Naive B cell (primary cell): Measurements from ENCODE around the gene VASN. TPM values are rescaled to one million over a fixed set of nuclear protein-coding genes. Genes with fewer than 3 reads are reported as not detected.

Source experiments
- ATAC-seq, 2 donors: fragments of 150-1000 bp; cut with Tn5 transposase; 2 replicates each; pipeline ENCODE4 v1.10.0; 2021; ENCODE audit warnings: low read depth in 2 of 2, mild to moderate bottlenecking in 2 of 2, moderate library complexity in 2 of 2
- DNase-seq: peaks from one replicate; pipeline ENCODE4 v3.0.0; 2022
- H3K27ac Mint-ChIP-seq, 6 donors: one replicate each; pipeline ENCODE4 v1.8.0; 2020 to 2022; ENCODE audit warnings: mild to moderate bottlenecking in 6 of 6, mixed read lengths in 6 of 6, moderate library complexity in 5 of 6, inconsistent platforms in 2 of 6
- H3K27me3 Mint-ChIP-seq, 3 donors: one replicate each; pipeline ENCODE4 v1.8.0; 2021 to 2022; ENCODE audit warnings: mixed read lengths in 3 of 3, mild to moderate bottlenecking in 1 of 3
- H3K36me3 Mint-ChIP-seq, 2 donors: one replicate each; pipeline ENCODE4 v1.8.0; 2020 to 2022; ENCODE audit warnings: mixed read lengths in 2 of 2, inconsistent platforms in 1 of 2, mild to moderate bottlenecking in 1 of 2
- H3K4me1 Mint-ChIP-seq, 3 donors: one replicate each; pipeline ENCODE4 v1.8.0; 2020 to 2022; ENCODE audit warnings: mixed read lengths in 3 of 3, inconsistent platforms in 1 of 3, mild to moderate bottlenecking in 1 of 3, moderate library complexity in 1 of 3
- H3K4me3 Mint-ChIP-seq, 8 donors: one replicate each; pipeline ENCODE4 v1.8.0; 2020 to 2022; ENCODE audit warnings: mild to moderate bottlenecking in 8 of 8, mixed read lengths in 8 of 8, moderate library complexity in 8 of 8, inconsistent platforms in 2 of 8
- H3K9me3 Mint-ChIP-seq, 7 donors: one replicate each; pipeline ENCODE4 v1.8.0; 2020 to 2022; ENCODE audit warnings: mixed read lengths in 7 of 7, mild to moderate bottlenecking in 5 of 7, inconsistent platforms in 2 of 7, moderate library complexity in 1 of 7
- polyA plus RNA-seq, 6 donors: library from polyadenylated mRNA; unstranded; fragments of 300-500 nt; fragmentation: Illumina TruSeq; gene quantifications; one replicate each; pipeline ENCODE4 v1.2.3, GENCODE V29; 2021; ENCODE audit warnings: low read depth in 6 of 6

Gene VASN
- polyA plus RNA-seq, 6 donors from 2014 or later: 0.13 to 0.21 (median 0.16) TPM; not detected in 3

- peak overlapping the region in 2 of 6 donors; percentile 41 to 78 for H3K27ac Mint-ChIP-seq
- no peak overlapping the region for H3K4me3 Mint-ChIP-seq
- no peaks in the 10 kb centered on the region for H3K27me3 Mint-ChIP-seq
- DNase-seq (no peak), ATAC-seq (no peak)
- H3K4me1 Mint-ChIP-seq: peaks cover 0 to 7% (median 4%) of the 10 kb centered on the region in 3 donors
- H3K9me3 Mint-ChIP-seq: no peaks in the 10 kb centered on the region
- peaks cover 0 to 7% of the 10 kb centered on the region in 2 donors for H3K36me3 Mint-ChIP-seq
Observed at GRCh38 chr16:4382795-4383357, 11.2 kb downstream of the VASN start.

DNA sequence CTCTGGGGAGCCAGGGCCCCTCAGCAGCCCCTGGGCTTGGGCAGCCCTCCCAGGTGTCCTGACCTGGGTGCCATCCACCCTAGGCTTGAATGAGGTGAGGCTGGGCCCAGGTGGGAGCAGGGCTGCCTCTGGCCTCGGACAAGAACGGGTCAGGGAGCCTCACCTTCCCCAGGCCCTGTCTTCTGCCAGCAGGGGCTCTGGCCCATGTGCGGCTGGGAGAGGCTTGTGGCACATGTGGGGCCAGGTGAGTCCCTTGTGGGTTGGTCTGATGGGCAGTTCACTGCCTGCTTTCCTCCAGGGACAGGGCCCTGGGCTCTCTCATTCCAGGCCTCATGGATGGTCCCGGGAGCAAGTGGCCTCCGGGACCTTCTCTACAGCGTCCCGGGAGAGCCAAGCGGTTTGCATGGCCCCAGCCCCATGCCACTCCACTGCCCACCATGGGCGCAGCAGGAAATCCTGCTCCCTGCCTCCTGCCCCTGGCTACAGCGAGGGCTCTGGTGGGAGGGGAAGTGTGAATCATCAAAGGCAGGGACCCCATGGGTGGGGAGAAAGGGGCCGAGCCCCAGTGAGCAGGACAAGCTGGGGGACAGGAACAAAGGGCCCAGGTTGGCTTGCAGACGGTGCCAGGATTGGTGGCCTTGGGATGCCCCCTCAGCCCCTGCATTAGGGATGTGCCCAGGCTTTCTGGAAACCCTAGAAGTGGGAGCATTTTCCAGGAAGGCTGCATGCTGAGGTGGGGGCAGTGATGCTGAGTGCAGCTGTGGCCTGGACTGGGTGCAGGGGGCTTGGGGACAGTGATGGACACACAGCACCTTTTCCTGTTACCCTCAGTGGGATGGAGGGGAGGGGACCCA lies 12.2 kb downstream of the VASN start:
- Mint-ChIP-seq H3K9me3 (no peaks in the 10 kb centered on the region), H3K27ac (peak overlapping the region in 1 of 6 donors; percentile 78), H3K4me3 (peak overlapping the region in 1 of 8 donors; percentile 42), H3K36me3 (peaks cover 0 to 7% of the 10 kb centered on the region in 2 donors), H3K27me3 (no peaks in the 10 kb centered on the region), H3K4me1 (peaks cover 0 to 4% (median 4%) of the 10 kb centered on the region in 3 donors)
- no peak for ATAC-seq
- DNase-seq: no peak

- DNase-seq (no peak), ATAC-seq (no peak)
- Mint-ChIP-seq H3K36me3 (peaks cover 0 to 7% of the 10 kb centered on the region in 2 donors), H3K9me3 (no peaks in the 10 kb centered on the region), H3K27me3 (no peaks in the 10 kb centered on the region), H3K4me1 (peaks cover 0 to 4% (median 4%) of the 10 kb centered on the region in 3 donors), H3K27ac (peak overlapping the region in 1 of 6 donors; percentile 36), H3K4me3 (no peak overlapping the region)
Observed at GRCh38 chr16:4384509-4384942, 12.9 kb downstream of the VASN start.

DNA sequence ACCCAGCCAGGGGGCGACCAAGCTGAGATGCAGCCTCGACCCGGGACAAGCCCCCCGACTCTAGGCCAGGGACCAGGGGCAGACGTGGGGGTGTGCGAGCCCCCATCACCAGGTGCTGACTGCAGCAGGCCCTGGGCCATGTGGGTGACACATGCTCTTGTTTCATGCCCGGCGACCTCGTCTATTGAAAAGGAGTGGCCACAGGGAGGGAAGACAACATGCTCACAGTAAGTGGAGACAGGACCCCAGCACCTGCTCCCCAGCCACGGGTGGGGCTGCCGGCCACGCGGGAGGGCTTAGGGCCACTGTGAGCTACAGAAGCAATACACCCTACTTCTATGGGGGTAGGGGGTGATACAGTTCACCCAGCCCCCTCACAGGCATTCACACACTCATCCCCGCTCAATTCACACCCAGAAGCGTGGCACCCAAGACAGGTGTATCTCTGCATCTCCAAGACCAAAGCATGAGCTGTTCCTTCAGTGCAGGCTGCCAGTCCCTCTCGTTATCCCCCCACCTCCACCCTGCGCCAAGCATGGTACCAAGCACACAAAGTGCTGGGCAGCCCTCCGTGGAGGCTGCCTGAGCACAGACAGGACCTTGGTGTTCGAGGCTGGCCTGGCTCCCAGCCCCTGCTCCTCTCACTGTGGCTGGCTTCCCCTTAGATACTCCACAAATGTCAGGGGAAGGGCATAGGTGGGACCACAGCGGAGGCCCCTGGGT lies 13.6 kb downstream of the VASN start:
- Mint-ChIP-seq H3K9me3 (no peaks in the 10 kb centered on the region), H3K27me3 (no peaks in the 10 kb centered on the region), H3K27ac (peak overlapping the region in 3 of 6 donors; percentile 47 to 86 (median 78)), H3K36me3 (peaks cover 0 to 7% of the 10 kb centered on the region in 2 donors), H3K4me3 (peak overlapping the region in 1 of 8 donors; percentile 66), H3K4me1 (peaks cover 0 to 4% (median 2%) of the 10 kb centered on the region in 3 donors)
- ATAC-seq (no peak), DNase-seq (no peak)

- ATAC-seq (no peak), DNase-seq (no peak)
- Mint-ChIP-seq H3K27ac (peak overlapping the region in 2 of 6 donors; percentile 78 to 86), H3K27me3 (no peaks in the 10 kb centered on the region), H3K4me1 (peaks cover 0 to 4% (median 0%) of the 10 kb centered on the region in 3 donors), H3K36me3 (peaks cover 0 to 7% of the 10 kb centered on the region in 2 donors), H3K9me3 (no peaks in the 10 kb centered on the region), H3K4me3 (peak overlapping the region in 1 of 8 donors; percentile 66)
Observed at GRCh38 chr16:4385789-4386450, 14.3 kb downstream of the VASN start.

- peak overlapping the region in 1 of 6 donors; percentile 78 for H3K27ac Mint-ChIP-seq
- no peak overlapping the region for H3K4me3 Mint-ChIP-seq
- ATAC-seq (no peak), DNase-seq (no peak)
- H3K27me3 Mint-ChIP-seq: no peaks in the 10 kb centered on the region
- H3K9me3 Mint-ChIP-seq: no peaks in the 10 kb centered on the region
- peaks cover 0 to 7% of the 10 kb centered on the region in 2 donors for H3K36me3 Mint-ChIP-seq
- H3K4me1 Mint-ChIP-seq: peaks cover 0 to 4% (median 0%) of the 10 kb centered on the region in 3 donors
Observed at GRCh38 chr16:4386451-4386805, 14.8 kb downstream of the VASN start.

DNA sequence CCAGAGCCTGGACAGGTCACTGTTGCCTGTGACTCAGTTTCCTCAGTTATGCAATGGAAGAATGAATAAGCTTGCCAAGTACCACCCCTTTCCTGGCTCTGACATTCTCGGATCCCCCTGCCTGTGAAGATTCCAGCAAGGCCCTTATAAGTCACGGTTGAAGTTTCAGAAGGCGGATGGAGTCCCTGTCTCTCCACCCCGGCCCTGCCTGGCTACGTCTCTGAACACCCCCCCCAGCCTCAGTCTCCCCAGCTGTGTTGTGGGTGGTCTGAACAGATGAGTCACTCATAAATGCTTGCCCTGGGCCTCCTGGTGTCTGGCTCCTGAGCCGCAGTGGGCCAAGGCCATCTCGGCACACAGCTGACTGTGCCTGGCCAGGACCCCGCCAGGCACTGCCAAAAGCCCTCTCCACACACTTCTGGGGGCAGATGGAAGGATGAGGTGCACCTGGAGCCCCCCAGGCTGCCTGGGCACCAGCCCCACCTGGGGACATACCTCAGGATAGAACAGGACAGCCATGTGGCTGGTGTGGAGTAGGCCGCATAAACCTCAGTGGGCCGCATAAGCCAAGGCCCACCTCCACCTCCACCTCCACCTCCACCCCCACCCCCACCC lies 15.4 kb downstream of the VASN start:
- ATAC-seq: no peak
- H3K4me1 Mint-ChIP-seq: peaks cover 0 to 4% (median 0%) of the 10 kb centered on the region in 3 donors
- H3K27ac Mint-ChIP-seq: peak overlapping the region in 2 of 6 donors; percentile 65 to 78
- no peaks in the 10 kb centered on the region for H3K9me3 Mint-ChIP-seq
- H3K4me3 Mint-ChIP-seq: no peak overlapping the region
- no peaks in the 10 kb centered on the region for H3K27me3 Mint-ChIP-seq
- H3K36me3 Mint-ChIP-seq: peaks cover 0 to 7% of the 10 kb centered on the region in 2 donors
- no peak for DNase-seq

DNA sequence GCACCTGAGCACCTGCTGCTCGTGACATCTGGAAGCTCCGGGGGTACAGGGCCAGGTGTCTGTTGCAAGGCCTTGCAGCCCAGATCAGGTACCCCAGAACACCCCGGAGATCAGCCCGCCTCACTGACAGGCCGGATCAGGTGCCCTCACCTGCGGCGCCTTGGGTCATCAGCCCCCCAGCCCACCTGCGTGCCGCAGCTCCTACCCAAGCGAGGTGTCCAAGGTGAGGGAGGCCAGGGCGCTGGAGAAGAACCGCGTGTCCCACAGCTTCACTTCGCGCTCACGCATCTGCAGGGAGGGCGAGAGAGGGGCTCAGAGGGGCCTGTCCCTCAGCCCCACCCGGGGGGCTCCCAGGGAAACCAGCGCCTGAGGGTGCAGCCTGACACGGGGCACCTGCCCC lies 16.1 kb downstream of the VASN start:
- ATAC-seq (no peak), DNase-seq (no peak)
- peaks cover 0 to 7% of the 10 kb centered on the region in 2 donors for H3K36me3 Mint-ChIP-seq
- H3K4me1 Mint-ChIP-seq: peaks cover 0 to 4% (median 0%) of the 10 kb centered on the region in 3 donors
- no peaks in the 10 kb centered on the region for H3K27me3 Mint-ChIP-seq
- H3K4me3 Mint-ChIP-seq: no peak overlapping the region
- H3K9me3 Mint-ChIP-seq: no peaks in the 10 kb centered on the region
- H3K27ac Mint-ChIP-seq: peak overlapping the region in 1 of 6 donors; percentile 78

DNA sequence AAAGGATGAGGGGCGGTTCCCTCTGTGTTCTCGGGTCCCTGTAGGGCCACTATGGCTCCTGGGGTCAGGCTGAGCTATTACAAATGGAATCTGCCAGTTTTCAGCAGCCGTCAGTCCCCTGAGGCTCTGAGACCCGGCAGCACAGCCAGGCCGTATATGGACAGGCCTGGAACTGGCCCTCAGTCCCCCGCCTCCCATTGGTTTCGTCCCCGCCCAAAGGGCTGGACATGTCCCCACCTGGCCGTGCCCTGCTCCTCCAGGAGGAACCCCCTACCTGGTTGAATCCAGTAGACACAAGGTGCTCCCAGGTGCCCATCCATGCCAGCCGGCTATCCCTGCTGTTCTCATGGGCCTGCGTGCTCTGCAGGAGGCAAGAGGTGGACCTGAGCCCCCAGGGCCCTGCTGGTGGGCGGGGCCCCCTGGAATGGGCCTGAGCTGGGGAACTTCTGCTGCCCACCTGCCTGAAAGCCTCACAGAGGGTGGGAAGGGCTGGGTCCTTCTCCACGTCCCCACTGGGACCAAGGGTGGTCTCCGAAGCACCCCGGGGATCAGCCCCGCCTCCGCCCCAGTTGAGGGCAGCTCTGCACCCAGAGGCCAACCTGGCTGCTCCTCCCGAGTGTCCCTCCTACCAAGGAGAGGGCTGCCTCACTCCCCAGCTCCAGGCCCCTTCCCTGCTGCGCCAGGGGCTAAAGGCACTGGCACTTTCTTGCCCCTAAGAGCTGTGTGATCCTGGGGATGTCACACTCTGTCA lies 16.8 kb downstream of the VASN start:
- no peaks in the 10 kb centered on the region for H3K27me3 Mint-ChIP-seq
- H3K4me3 Mint-ChIP-seq: no peak overlapping the region
- DNase-seq (no peak), ATAC-seq (no peak)
- peaks cover 0 to under 1% (median 0%) of the 10 kb centered on the region in 3 donors for H3K4me1 Mint-ChIP-seq
- peaks cover 0 to 2% of the 10 kb centered on the region in 2 donors for H3K36me3 Mint-ChIP-seq
- no peak overlapping the region for H3K27ac Mint-ChIP-seq
- no peaks in the 10 kb centered on the region for H3K9me3 Mint-ChIP-seq

DNA sequence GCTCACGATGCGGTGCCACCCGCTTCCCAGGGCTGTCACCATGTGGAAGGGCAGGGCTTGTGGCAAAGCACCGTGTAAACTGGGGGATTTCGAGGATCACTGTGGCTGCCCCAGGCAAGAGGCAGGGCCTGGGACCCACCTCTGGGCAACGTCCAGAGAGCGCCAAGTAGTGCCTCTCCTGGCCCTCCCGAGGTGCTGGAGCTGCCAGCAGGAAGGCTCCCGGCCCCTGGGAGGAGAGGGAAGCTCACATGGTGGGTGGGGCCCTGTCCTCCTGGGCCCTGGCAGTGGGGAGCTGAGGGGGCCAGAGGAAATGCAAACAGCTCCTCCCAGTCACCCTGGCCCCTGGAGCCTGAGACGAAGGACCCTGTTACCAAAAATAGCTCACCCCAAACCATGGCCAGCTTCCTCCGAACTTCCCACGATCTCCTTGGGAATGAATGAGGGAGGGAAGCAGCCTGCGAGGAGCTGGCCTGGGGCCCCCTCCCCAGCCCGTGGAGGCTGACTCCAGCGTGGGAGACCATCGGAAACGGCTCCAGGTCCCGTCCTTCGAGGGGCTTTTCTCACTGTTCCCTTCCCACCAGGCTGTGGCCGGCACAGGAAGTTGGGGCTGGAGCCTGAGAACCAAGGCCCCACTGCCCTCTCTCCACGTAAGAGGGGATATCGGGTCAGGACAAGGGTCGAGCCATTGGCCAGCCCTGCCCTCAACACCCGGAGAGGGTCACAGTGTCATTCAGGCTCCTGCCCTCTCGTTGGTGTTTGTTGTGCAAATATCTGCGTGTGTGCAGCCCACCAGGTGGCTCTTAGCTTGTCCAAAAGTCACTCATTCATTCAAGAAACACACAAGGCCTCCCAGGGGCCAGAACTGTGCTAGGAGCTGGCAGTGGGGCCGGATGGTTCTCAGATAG lies 17.7 kb downstream of the VASN start:
- DNase-seq (no peak), ATAC-seq (no peak)
- Mint-ChIP-seq H3K4me1 (no peaks in the 10 kb centered on the region), H3K36me3 (no peaks in the 10 kb centered on the region), H3K4me3 (peak overlapping the region in 1 of 8 donors; percentile 29), H3K9me3 (no peaks in the 10 kb centered on the region), H3K27ac (no peak overlapping the region), H3K27me3 (no peaks in the 10 kb centered on the region)
